AG09319 (cell line): ENCODE results near the gene SLC6A11.

Experiments
- DNase-seq: peaks from one replicate; pipeline ENCODE4 v3.0.0-alpha.2; 2010; ENCODE audit warnings: low read depth; ENCODE audit errors: extremely low read depth
- TF ChIP-seq, protein P1 (sequence below): IDR thresholded peaks from 2 replicates; pipeline ENCODE4 v1.5.1; 2011; ENCODE audit warnings: low read depth, mild to moderate bottlenecking, inconsistent platforms, low read length, moderate library complexity

SLC6A11 gene

DNA sequence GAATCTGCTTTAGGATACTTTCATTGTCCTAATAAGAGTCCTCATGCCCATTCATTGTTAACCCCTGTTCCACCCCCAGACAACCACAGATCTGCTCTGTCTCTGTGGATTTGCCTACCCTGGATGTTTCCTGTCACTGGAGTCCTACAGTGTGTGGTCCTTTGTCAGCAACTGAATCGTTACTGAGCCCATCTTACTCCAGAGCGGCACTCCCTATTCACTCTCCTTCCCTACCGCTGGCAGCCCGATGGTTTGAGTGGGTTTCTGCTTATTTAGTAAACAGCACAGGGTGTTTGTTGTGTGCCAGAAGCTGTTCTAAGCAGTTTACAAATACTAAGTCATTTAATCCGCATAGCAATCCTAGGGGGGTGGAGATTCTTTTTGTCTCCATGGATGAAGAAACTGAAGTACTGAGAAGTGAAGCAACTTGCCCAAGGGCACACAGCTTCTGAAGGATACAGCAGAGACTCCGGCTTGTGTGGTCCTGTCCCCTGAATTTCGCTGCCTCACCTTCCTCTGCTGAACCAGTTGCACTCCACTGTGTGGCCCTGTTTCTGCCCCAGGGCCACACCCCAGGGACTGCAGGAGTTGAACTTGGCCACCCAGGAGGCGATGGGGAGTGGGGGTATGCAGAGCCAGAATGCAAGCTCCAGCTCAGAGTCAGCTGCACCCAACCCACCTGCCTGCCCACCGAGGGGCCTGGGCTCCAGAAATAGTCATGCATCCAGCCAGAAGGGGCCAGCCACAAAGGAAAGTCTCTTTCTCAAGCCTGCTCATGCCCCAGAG, 120.0 kb downstream of the SLC6A11 start:
- no peak for DNase-seq
- TF ChIP-seq, protein P1, sequence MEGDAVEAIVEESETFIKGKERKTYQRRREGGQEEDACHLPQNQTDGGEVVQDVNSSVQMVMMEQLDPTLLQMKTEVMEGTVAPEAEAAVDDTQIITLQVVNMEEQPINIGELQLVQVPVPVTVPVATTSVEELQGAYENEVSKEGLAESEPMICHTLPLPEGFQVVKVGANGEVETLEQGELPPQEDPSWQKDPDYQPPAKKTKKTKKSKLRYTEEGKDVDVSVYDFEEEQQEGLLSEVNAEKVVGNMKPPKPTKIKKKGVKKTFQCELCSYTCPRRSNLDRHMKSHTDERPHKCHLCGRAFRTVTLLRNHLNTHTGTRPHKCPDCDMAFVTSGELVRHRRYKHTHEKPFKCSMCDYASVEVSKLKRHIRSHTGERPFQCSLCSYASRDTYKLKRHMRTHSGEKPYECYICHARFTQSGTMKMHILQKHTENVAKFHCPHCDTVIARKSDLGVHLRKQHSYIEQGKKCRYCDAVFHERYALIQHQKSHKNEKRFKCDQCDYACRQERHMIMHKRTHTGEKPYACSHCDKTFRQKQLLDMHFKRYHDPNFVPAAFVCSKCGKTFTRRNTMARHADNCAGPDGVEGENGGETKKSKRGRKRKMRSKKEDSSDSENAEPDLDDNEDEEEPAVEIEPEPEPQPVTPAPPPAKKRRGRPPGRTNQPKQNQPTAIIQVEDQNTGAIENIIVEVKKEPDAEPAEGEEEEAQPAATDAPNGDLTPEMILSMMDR: no peak

DNA sequence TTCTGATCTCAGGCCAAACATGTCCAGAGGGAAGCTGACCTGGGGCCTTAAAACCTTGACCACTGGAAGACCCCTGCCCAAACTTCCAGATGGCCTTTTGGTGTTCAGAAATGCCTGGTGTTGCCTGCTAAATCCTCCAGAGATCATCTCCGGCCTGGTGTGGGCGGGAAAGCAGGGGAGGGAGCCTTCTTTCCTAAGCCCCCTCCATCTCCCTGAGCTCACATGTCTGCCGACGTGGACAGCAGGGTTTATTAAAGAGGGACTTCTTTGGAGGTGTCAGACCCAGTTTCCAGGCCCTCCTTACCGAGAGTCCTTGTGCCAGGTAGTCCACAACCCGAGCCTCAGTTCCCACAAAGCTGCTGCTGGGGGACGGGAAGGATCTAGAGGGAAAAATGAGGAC, 120.7 kb downstream of the SLC6A11 start:
- no peak for DNase-seq
- TF ChIP-seq, protein P1: no peak

DNA sequence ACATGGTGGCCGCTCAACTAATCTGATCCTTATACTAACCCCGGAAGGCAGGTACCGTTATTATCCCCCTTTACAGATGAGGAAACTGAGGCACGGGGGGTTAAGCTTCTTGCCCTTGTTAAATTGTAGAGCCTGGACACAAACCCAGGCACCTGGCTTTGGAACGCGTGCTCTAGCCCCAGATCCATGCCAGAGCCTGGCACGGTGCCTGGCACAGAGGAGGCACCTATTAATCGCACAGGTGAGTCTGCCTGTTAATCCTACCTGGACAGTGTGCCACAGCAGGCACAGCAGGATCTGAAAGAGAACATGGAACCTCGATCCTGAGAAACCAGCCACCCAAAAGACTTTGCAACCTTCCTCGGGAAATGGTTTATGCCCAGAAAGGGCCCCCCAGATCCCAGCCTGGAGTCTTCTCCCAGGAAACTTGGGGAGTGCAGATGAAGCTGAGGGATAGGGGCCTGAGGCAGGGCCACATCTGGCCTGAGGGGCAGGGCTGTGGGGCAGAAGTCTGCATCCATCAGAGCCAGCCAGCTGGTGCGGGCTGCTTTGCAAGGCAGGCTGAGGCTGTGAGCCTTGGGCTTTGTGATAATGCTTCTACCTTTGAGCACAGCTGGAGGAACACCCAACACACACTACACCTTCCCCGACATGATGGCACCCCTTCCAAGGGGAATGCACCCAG, 121.3 kb downstream of the SLC6A11 start:
- TF ChIP-seq, protein P1: no peak
- DNase-seq: no peak

DNA sequence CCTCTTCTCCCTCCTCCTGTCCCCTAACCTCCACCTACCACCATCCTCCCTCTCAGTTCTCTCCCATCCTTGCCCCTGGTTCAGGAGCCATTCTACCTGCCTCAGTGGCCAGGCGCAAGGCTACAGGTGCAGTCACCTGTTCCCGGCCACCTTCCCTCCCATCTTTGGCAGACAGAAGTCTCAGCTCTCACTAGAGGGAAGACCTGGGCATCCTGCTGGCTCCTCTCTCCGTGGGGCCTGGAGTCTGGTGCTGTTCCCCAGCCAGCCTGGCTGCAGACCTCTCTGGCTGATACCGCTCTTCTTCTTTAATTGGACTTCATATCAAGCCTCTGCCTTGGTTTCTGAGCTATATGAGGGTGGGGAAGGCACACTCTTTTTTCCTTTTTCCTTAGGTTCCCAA, 123.5 kb downstream of the SLC6A11 start:
- TF ChIP-seq, protein P1: no peak

DNA sequence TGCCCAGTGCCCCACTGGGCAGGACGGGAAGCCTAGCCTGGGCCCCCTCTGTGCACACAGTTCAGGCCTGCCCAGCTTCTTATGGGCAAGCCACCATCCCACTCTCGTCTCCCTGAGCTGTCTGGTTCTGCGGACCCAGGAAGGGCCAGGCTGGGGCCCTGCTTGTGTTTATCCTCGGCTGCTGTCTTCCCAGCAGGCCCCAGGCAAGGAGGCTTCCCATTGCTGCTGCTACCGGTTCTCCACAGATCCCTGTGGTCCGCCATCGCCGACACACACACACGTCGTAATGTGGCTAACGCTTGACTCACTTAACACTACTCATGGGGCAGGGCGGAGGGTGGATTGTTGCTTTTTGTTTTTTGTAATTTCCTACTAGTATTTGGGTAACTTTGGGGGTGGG, 124.1 kb downstream of the SLC6A11 start:
- DNase-seq: no peak
- TF ChIP-seq, protein P1: no peak

More for the DNA sequence above, 123.5 kb downstream of the SLC6A11 start:
- no peak for DNase-seq

DNA sequence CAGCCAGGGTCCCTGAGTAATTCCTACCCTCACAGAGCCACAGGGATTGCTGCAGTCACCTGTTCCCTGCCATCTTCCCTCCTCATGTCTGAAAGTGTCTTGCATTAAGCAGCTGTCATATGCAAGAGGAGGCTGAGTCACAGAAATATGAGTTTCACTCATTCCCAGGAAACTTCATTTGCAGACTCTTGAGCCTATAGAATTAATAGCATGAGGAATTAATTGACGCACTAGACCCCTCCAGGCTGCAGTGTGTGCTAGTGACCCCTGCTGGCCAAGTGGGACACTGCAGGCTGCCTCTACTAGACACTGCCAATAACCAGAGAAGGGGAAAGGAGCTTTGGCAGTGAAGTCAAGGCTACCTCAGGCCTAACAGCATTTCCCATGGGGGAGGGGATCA, 125.9 kb downstream of the SLC6A11 start:
- no peak for DNase-seq
- TF ChIP-seq, protein P1: peak; percentile 50

DNA sequence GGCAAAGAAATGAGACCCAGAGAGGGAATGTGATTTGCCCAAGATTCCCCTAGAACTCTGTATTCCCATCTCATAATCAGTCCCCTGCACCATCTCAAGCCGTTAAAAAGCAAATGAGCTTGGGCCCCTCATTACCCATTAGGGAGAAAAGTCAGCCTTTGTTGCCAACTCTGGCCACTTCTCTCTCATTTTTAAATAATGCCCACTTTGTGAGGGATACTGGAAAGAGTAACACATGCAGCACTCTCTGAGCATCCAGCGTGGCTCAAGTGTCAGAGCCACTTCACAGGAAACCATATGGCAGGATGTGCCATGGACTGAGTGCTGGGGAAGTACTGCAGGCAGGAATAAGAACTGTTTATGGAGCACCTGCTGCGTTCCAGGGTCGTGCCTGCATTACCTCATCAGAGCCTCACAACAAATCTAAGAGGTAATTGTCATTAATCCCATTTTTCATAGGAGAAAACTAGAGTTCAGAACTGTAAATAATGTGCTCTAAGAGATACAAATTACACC, 126.7 kb downstream of the SLC6A11 start:
- no peak for DNase-seq
- TF ChIP-seq, protein P1: no peak
